ENCODE results near the gene HDAC11.

HDAC11 gene

DNA sequence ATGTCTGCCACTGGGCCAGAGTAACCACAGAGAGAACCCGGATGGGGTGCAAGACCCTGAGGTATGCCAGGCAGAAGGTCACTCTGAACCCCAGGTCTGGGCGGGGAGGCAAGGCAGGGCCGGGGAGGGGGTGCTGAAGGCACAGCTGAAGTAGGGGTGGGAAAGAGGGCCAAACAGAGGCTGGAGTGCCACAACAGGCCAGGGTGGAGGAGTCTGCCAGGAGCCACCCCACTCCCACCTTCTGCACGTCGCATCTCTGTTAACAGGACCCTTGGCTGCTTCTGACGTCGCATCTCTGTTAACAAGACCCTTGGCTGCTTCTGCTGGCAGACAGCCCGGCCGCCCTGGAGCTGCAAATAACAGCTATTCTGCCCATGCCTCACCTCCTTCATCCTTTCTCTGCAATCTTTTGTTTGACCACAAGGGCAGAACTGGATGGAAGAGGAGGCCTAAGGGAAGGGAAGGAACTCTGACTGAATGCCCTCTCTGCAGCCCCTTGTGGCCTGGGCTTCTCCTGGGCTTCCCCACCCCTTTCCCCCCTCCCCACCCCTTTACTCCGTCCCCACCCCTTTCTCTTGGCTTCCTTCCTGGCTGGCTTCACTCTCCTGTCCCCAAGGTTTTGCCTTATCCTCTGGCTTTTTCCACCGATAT lies 48.2 kb downstream of the HDAC11 start:
- DNase-seq, result no peak

- DNase-seq, result no peak
Observed at GRCh38 chr3:13529196-13530112, 49.3 kb downstream of the HDAC11 start.

DNA sequence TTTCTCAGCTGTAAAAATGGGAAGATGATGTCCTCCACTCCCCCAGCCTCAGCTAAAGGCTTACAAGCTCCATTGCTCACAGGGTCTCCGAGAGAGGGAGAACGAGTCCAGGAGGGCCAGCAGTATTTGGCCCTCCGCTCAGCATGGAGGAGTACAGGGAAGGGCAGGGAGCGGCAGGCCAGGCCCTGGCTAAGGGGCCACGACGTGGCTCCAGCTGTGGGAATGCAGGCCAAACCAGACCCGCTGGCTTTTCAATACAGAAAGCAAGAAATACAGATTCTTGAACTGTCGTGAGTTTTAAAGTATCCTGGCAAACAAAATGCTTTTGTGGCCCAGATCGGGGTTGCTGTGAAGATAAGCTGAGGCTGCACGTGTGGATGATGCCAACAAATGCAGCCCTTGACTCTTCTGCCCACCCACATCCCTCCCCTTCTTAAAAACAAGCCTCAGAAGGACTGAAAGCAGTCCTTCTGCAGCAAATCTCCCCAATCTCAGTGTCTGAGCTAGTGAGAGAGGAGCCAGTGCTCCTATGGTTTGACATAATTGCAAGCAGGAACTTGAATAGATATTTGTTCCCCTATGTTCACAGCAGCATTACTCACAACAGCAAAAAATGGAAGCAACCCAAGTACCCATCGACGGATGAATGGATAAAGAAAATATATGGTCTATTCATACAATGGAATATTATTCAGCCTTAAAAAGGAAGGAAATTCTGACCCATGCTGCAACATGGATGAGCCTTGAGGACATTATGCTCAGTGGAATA lies 50.3 kb downstream of the HDAC11 start:
- no peak for DNase-seq

GRCh38 chr3:13532085-13532484 lies 52.0 kb downstream of the HDAC11 start:
- no peak for DNase-seq

GRCh38 chr3:13532631-13533030 lies 52.5 kb downstream of the HDAC11 start:
- DNase-seq, result no peak

DNA sequence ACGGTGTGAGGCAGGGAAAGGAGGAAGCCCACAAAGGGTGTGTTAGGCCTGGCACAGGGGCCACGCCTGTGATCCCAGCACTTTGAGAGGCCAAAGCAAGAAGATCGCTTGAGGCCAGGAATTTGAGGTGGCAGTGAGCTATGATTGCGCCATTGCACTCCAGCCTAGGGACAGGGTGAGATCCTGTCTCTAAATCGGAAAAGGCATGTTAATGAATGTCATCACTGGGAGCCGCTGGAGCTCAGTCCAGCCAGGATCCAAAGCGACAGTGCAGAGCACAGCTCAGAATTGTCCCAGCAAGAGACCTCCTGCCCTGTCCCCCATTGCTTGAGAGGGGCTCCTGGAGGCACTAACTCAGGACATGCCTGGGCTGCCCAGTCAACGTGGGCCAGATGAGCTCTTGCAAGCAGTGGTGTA lies 53.8 kb downstream of the HDAC11 start:
- no peak for DNase-seq

DNA sequence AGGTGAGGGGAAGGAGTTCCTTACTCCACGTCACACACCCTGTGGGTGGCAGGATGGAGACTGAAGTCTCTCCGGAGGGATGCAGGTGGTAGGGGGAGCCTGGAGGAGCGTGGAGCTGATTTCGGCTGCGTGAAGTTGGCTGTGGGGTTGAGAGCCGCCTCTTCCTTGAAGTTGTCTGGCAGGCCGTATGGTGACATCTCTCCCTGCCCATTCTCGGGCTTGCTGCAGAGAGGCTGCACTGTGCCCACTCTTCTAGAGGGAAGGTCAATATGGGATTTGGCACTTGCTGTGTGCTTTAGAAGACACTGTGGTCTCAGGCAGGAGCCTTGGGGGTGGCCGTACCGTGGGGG lies 55.4 kb downstream of the HDAC11 start:
- DNase-seq, result no peak

GRCh38 chr3:13535905-13536304 lies 55.8 kb downstream of the HDAC11 start:
- DNase-seq, result no peak

DNA sequence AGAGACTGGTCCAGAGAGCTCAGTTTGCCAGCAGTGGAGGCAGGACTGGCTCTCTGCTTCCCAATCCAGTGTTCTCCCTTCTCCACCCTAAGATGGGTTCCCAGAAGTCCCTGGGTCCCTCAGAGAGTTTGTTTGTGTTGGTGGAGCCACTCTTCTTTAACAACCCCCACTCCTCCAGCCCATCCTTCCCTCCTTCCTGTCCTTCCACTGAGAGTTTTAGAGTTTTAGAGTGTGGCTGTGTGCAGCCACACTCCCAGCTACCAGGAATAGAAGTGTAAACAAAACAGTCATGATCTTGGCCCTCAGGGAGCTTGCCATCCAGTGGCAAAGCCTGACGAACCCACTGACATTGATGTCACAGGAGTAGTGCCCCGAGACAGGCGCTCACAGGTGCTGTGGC lies 56.3 kb downstream of the HDAC11 start:
- DNase-seq, result no peak

DNA sequence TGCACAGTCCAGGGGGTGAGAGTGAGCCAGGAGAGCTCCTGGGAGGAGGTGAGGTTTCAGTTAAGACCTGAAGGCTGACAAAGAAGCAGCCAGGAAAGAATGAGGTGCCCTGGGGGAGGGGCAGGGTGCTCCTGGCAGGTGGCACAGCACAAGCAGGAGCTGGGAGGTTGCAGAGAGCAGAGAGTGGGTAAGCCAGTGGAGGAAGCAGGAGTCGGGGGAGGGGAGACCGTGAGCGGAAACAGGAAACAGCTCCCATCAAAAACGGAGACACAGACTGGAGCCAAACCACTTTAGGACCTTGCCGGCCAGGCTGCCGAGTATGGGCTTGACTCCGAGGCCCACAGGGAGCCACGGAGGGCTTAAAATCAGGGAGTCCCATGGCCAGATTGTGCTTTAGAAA lies 56.7 kb downstream of the HDAC11 start:
- no peak for DNase-seq

- DNase-seq, result no peak
Observed at GRCh38 chr3:13537244-13537908, 57.3 kb downstream of the HDAC11 start.

GRCh38 chr3:13537909-13538296 lies 57.8 kb downstream of the HDAC11 start:
- no peak for DNase-seq

DNA sequence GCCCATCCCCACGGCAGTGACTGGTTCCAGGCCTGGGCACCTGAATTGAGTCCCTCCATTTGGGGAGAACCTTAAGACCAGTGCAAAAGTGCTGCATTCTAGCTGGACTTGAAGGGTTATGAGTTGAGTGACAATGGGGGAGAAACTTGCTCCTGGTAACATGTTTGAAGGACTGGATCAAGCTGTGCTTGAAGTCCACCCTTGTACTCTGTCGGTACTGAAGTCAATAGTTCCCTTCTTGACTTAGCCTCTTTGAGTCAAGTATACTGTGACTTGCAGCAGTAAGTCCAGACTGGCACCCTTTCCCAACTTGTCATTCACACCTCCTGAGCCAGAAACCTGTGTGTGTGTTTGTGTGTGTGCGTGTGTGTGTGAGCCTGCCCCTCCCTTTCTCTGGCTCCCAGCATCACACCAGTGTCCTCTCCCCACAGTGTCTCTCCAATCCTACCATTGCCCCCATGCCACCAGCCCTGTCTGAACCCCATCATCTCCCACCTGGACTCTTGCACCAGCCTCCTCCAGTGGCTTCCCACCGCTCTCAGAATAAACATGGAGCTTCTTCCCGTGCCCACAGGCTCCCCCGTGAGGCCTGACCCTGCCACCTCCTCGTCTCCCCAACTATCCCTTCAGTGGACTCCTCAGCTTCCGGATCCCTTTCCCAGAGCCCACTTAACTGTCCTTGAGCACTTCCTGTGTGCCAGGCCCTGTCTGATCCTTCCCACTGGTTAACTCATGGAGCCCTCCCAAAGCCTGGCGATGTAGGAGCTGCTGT lies 58.6 kb downstream of the HDAC11 start:
- DNase-seq, result no peak

- DNase-seq, result no peak
Observed at GRCh38 chr3:13539292-13539638, 59.2 kb downstream of the HDAC11 start.

GRCh38 chr3:13539671-13540070 lies 59.6 kb downstream of the HDAC11 start:
- DNase-seq, result no peak

DNA sequence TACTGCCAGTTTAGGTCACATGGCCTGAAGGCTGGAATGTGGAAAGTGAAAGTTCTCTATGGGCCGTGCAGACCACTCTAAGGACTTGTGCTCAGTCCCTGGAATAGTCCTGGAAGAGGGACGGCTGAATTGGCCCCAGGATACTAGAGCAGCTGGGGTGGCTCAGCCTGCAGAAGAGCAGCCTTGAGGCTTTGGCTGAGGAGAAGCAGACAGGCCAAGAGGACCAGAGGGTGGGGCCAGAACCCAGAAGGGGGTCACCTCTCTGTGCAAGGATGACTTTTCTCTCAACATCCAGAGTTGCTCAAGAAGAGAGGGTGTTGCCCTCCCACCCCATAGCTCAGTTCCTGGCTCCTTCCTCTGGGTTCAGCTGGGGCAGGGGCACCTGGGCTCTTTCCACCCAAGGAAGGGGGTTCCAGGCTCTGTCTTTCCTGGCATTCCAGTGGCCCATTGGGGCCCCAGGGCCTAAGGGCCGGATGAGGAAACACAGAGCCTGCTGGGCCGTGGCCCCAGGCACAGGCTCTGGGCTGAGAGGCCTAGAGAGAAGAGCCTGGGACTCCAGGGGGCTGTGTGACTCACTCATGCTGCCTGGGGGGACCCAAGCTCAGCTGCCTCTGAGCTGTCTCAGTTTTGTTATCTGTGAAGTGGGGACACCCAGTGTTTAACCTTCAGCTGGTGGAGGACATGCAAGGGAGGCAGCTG lies 60.3 kb downstream of the HDAC11 start:
- DNase-seq, result no peak

GRCh38 chr3:13541691-13542090 lies 61.6 kb downstream of the HDAC11 start:
- DNase-seq, result no peak

- DNase-seq, result no peak
Observed at GRCh38 chr3:13542142-13542541, 62.0 kb downstream of the HDAC11 start.

- DNase-seq, result no peak
Observed at GRCh38 chr3:13543253-13543652, 63.1 kb downstream of the HDAC11 start.

DNA sequence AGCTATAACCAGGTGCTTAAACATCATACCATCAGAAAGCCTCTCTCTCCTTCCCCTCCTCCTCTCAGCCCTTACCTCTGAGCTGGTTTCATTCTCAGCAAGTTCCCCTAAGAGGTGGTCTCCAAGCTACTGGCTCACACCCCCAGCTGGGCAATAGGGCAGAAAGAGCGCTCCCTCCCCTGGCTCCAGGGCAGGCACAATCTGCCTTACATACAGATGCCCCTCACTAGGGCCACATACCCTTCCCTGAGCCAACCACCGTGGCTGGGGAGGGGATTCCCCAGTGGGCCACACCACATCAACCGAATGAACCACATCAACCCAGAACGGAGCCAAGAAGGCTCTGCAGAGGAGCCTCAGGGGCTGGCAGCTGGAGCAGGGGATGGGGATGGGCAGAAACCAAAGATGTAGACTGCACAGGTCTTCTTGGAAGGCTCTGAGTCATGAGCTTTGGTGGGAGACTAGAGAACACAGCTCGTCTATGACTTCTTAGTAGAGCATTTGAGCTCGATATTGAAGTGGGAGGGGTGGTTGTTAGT lies 64.3 kb downstream of the HDAC11 start:
- DNase-seq, result no peak

- DNase-seq, result no peak
Observed at GRCh38 chr3:13544951-13545651, 65.0 kb downstream of the HDAC11 start.
